OCI-M2 (cell line): ENCODE results near the gene CPEB1.
"Not testable (repeated sequence)": the region's sequence is repeated elsewhere in the genome, so short reads cannot be mapped to it uniquely, and the experiment has no call there.

Experiments
- DNase-seq: peaks from one replicate; lab custom pipeline; 2025; ENCODE audit not compliant: unreplicated experiment; lab: John Stamatoyannopoulos, UW

CPEB1 gene

GRCh38 chr15:82649226-82649999 is 2.2 kb upstream of the CPEB1 start:
- no peak for DNase-seq

DNA sequence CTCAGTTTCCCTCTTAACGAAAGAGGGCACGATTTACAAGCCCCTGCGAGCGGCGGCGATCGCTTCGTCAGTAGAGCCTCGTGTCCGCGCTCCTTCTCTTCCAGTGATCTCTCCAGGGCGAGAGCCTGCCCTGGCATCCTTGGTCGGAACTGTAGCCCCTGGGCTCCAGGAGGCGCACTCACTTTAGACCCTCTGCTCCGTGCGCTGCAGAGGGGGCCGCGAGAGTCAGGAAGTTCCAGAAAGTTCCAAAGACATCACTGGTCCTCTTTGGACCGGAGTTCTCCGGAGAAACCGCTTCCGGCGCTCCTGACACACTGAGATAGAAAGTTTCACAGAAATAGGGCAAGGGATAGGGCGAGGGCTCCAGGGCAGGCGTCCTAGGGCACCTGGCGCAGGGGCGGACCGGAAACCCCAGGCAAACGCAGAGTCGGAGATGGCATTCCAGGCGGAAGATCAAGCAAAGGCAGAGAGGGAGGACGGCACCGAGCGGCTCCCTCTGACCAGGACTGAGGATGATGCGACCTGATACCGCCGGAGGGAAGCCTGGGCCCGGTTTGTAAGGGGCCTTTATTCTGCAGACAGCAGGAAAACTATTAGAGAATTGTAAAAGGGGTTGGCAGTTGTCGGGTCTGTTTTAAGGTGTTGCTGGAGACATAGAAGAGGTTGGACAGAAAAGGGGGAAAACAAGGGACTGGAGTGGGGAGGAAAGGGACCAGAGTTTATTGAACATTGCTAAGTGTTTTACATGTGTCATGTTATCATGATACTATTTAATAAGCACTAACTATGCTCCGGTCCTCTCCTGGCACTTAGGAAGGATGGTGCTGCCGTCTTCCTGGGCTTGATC is 1.3 kb upstream of the CPEB1 start:
- no peak for DNase-seq

- no peak for DNase-seq
These were observed 683 bp upstream of the CPEB1 start for GRCh38 chr15:82647835-82648256.

GRCh38 chr15:82646250-82647044 is 716 bp downstream of the CPEB1 start:
- no peak for DNase-seq

DNA sequence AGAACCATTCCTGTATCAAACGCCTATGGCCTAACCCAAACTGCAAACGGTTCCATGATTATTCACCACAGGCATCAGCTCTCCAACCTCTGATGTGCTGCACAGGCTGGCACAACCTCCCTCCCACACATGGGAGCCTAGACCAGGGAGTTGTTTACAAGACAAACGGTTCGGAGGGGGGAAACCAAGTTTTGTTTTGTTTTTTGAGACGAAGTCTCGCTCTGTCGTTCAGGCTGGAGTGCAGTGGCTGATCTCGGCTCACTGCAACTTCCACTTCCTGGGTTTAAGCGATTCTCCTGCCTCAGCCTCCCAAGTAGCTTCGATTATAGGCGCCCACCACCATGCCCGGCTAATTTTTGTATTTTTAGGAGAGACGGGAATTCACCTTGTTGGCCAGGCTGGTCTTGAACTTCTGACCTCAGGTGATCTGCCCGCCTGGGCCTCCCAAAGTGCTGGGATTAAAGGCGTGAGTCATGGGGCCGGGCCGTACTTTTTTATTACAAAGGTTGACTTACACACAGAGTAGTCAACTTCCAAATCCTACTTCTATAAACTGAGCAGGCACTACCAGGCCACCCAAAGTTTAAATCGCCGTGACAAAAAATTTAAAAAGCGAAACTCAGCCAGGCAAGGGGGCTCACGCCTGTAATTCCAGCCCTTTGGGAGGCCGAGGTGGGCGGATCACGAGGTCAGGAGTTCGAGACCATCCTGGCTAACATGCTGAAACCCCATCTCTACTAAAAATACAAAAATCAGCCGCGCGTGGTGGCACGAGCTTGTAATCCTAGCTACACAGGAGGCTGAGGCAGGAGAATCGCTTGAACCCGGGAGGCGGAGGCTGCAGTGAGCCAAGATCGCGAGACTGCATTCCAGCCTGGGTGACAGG is 2.0 kb downstream of the CPEB1 start:
- DNase-seq = not testable (repeated sequence)

DNA sequence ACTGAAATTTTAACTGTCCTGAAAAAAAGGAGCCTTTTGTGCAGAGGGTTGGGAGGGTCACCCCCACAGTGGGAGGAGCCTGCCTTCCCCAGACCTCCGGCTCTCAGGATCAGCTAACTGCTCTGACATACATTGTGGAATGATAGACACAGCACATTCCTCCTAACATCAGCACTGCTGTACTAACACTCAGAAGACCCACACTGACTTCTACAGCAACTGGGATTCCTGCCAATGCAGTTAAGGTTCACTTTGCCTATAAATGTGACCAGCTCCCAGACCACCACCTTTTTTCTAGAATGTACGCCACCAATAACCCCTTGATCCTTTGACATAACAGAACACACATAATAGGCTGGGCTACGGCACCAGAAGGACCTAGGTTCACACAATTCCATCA is 3.2 kb downstream of the CPEB1 start:
- DNase-seq = no peak

GRCh38 chr15:82642656-82643055 is 4.5 kb downstream of the CPEB1 start:
- no peak for DNase-seq

DNA sequence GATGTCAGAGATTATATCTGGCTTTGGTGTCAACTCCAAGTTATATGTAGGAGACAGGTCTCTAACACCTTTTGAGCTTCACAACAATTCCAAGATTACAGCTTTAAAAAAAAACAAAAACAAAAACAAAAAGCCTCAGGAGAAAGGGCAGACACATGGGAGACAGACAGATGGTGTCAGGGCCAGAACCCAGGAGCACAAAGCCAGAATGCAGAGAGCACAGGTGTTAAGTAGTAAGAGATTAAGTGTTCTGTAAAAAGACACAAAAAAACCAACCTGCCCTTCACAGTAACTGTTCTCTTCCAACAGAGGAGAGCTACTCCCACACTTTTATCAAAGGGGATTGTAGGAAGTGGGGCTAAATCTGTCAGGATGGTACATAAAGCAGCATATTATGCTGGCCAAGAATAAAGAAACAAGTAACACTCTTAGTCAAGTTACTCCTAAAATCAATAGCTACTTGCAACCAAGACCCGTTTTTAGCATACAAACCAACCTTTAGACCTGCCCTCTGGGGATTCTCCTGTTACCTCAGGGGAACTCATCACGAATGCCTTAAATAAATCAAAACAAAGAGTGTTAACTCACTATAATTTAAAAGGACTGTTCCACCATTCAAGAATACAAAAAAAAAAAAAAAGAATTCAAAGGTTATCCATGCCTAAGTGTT is 5.9 kb downstream of the CPEB1 start:
- no peak for DNase-seq

DNA sequence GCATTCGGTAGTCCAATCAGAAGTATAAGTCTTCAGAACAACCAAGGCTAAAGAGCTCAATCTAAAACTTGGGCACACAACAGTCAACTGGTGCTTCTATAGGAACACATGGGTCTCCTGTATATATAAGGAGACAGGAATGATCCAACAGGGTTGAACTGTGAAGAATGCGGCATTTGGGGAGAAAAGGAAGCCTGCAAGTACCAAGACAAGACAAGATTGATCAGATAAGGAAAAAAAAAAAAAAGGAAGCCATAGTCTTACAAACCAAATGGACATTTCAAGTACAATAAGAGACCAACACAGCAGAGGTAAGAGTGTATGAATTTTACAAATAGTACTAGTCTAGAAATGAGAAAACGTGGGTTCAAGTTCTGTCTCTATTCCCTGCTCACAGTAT is 6.5 kb downstream of the CPEB1 start:
- DNase-seq = no peak

DNA sequence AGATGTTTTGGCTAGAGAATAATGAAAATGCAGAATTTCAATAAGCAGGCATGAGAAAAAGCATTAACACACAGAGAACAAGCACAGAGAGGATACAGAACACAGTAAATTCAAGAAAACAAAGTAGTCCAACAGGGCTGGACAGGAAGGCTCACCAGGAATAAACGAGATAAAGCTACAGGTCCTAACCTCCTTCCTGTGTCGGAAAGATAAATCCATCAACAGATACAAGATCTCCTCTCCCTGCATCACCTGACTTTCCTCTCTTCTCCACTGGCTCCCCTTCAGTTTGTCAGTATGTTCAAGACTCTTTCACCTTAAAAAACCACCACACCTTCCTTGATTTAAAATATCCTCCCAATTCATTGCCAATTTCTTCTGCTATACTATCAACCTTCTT is 11.4 kb downstream of the CPEB1 start:
- DNase-seq = no peak

GRCh38 chr15:82630033-82630432 is 17.1 kb downstream of the CPEB1 start:
- DNase-seq = no peak

- DNase-seq = no peak
These were observed 22.0 kb downstream of the CPEB1 start for GRCh38 chr15:82625136-82625535.

- DNase-seq = no peak
These were observed 22.7 kb downstream of the CPEB1 start for GRCh38 chr15:82624438-82624837.

DNA sequence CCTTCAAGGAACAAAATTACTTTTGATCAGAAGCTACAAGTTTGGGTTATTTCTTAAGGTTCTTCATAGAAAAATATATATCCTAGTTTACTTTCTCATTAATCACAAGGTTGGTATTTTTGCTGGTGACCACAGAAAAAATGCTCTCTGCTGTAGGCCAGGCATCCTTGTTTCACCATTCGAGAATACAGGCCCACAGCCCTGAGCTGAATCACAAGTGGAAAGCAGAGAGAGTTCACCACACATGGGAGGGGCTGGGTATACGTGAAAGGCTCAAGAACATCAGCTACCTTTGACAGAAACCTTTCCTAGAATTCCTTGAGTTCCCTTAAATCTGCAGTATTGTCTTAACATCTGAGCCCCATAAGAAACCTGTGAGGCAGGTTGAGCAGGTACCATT is 23.2 kb downstream of the CPEB1 start:
- DNase-seq = no peak

- no peak for DNase-seq
These were observed 25.2 kb downstream of the CPEB1 start for GRCh38 chr15:82621970-82622369.

- DNase-seq = no peak
These were observed 33.4 kb downstream of the CPEB1 start for GRCh38 chr15:82613747-82614146.

DNA sequence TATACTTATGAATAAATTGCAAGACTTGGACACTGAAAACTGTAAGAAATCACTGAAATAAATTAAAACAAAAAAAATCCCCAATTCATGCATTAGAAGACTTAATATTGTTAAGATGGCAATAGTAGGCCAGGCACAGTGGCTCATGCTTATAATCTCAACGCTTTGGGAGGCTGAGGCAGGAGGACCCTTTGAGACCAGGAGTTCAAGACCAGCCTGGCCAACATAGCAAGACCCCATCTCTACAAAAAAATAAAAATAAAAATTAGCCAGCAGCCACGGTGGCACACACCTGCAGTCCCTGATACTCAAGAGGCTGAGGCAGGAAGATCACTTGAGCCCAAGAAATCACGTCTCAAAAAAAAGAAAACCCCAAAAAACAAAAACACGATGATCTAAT is 35.8 kb downstream of the CPEB1 start:
- no peak for DNase-seq

DNA sequence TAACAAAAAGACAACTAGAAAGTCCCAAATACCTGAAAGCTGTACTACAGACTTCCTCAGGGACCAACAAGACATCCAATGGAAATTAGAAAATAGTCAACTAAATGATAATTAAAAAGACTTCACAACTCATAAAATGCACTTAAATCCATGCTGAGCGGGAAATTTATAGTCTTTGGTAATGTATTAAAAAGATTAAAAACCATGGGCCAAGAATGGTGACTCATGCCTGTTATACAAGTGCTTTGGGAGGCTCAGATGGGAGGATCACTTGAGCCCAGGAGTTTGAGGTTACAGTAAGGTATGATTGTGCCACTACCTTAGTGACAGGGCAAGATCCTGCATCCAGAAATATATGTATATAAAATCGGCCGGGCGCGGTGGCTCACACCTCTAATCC is 45.0 kb downstream of the CPEB1 start:
- no peak for DNase-seq

DNA sequence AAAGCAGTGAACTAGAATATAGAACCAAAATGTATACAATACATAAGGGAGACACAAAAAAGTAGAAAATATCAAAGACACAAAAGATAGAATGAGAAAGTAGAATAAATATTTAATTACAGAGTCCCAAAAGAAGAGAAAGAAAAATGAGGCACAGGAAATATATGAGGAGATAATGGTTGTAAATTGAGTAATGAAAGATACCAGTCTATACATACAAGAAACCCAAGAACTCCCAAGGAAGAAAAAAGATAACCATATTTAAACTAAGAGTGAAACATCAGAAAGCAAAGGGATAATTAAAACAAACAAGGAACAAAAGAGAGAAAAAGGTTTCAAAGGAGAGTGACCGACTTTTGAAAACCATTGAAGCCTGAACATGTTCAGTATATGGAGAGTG is 47.3 kb downstream of the CPEB1 start:
- DNase-seq = no peak

GRCh38 chr15:82597815-82598214 is 49.3 kb downstream of the CPEB1 start:
- DNase-seq = no peak
